ENCODE results near the gene TMEM229B. TPM values are rescaled to one million over a fixed set of nuclear protein-coding genes. Genes with fewer than 3 reads are reported as not detected.

The TMEM229B gene
- total RNA-seq, 1 experiment from 2014 or later: 1.6 TPM

DNA sequence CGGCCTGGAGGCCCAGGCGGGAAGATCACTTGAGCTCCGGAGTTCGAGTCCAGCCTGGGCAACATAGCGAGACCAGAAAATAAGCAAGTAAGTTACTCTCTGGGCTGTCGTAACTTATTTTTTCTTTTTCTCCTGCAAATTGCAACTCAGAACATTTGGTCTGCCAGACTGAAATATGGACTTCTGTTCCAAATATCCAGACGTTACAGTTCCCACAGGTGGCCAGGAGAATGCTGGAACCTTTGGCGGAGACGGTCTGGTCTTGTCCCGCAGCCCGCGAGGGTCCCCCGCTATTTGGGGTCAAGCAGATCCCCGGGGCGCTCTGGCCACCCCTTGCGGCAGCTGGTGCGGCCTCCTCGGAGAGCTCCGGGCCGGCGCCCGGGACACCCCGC lies 44.1 kb upstream of the TMEM229B start:
- Histone ChIP-seq H3K9me2 (ENCODE audit: insufficient read depth) (no peaks in the 10 kb centered on the region), H3K4me1 (replicated peaks; ENCODE audit: insufficient read depth) (peaks cover 9% of the 10 kb centered on the region), H3K79me2 (ENCODE audit: low read depth) (0 out of 2 replicates have a peak, but pooled peaks cover 6% of the 10 kb centered on the region), H3F3A (ENCODE audit: insufficient read depth, low read depth) (peaks cover 12% of the 10 kb centered on the region; the same call in 1 of the 2 replicates), H3K9me3 (ENCODE audit: insufficient read depth, low read depth) (no peaks in the 10 kb centered on the region), H3K36me3 (ENCODE audit: low read depth) (no peaks in the 10 kb centered on the region), H3K4me3 (peak overlapping the region; percentile 60), H3K4me2 (peak overlapping the region; percentile 80), H3K27ac (no peak overlapping the region), H3K27me3 (ENCODE audit: insufficient read depth, low read depth) (no peaks in the 10 kb centered on the region), H2AFZ (peak overlapping the region; percentile 75), H4K20me1 (ENCODE audit: insufficient read depth) (no peaks in the 10 kb centered on the region)
- intact Hi-C loops (cut with micrococcal nuclease; ENCODE audit: unreplicated experiment): no loop called here
- no peak for DNase-seq
- POLR2A ChIA-PET (ENCODE audit: unreplicated experiment): interaction anchor here (0.6 kb wide), 1 partner anchor 119 kb away, joined by 4 read pairs; no protein-coding TSS in a partner anchor
- no TSS peak for BruUV-seq (replicated peaks)
- TF ChIP-seq EZH2 (IDR thresholded peaks at IDR 0.05; ENCODE audit: low read depth): no peak
- TF ChIP-seq, protein P1, sequence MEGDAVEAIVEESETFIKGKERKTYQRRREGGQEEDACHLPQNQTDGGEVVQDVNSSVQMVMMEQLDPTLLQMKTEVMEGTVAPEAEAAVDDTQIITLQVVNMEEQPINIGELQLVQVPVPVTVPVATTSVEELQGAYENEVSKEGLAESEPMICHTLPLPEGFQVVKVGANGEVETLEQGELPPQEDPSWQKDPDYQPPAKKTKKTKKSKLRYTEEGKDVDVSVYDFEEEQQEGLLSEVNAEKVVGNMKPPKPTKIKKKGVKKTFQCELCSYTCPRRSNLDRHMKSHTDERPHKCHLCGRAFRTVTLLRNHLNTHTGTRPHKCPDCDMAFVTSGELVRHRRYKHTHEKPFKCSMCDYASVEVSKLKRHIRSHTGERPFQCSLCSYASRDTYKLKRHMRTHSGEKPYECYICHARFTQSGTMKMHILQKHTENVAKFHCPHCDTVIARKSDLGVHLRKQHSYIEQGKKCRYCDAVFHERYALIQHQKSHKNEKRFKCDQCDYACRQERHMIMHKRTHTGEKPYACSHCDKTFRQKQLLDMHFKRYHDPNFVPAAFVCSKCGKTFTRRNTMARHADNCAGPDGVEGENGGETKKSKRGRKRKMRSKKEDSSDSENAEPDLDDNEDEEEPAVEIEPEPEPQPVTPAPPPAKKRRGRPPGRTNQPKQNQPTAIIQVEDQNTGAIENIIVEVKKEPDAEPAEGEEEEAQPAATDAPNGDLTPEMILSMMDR (conservative IDR thresholded peaks at IDR 0.05): no peak
- CTCF ChIA-PET: no interaction called here

DNA sequence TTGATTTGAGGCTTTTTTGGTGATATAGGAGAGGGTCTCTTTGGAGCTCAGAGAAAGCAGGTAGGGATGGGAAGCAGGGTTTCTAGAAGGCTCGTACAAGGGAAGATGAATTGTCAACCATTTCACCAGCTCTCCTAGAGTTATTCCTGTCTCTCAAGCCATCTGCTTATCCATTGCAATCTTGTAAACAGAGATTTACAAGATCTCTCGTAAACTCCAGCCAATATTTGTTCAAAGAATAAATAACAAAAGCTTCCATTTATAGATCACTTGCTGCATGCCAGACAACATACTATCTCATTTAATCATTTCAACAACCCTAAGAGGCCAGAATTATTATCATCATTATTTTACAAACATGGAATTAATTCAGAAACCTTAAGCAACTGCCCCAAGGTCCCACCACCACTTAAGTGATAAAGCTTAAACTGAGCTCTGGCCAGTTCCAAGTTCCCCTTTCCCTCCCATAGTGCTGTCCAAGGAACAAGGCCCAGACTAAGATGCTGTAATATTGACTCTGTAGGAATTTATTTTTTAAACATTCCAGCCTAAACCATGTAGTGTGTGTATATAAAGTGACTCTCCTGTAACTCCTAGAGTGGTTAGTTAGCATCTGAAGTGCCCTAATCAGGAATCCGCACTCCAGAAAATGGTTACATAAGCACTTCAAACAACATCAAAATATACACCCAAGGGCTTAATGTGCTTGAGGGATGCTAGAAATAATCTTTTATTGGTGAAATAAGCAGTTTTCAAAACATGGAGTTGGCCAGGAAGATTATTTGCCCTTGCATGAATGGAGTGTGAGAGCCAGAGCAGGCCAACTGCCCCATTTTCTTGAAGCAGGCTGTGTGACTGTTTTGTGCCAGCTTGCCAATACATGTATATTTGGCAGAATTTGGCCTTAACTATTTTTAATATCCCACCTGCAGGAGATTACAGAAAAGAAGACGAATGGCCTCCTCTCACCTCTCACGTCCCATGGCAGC lies 41.7 kb upstream of the TMEM229B start:
- Histone ChIP-seq H4K20me1 (ENCODE audit: insufficient read depth) (no peaks in the 10 kb centered on the region), H3K9me2 (ENCODE audit: insufficient read depth) (no peaks in the 10 kb centered on the region), H3K4me2 (no peak overlapping the region), H3K27ac (no peak overlapping the region), H3K4me3 (no peak overlapping the region), H3K36me3 (ENCODE audit: low read depth) (no peaks in the 10 kb centered on the region), H3K4me1 (replicated peaks; ENCODE audit: insufficient read depth) (peaks cover 9% of the 10 kb centered on the region), H3K9me3 (ENCODE audit: insufficient read depth, low read depth) (no peaks in the 10 kb centered on the region), H3F3A (ENCODE audit: insufficient read depth, low read depth) (peaks cover 12% of the 10 kb centered on the region; the same call in 1 of the 2 replicates), H3K27me3 (ENCODE audit: insufficient read depth, low read depth) (peaks cover 9% of the 10 kb centered on the region; the same call in 1 of the 2 replicates), H3K79me2 (ENCODE audit: low read depth) (0 out of 2 replicates have a peak, but pooled peaks cover 6% of the 10 kb centered on the region), H2AFZ (no peak overlapping the region)
- no peak for DNase-seq
- CTCF ChIA-PET: no interaction called here
- TF ChIP-seq EZH2 (IDR thresholded peaks at IDR 0.05; ENCODE audit: low read depth): no peak
- TF ChIP-seq, protein P1 (conservative IDR thresholded peaks at IDR 0.05): no peak
- intact Hi-C loops (cut with micrococcal nuclease; ENCODE audit: unreplicated experiment): no loop called here
- no TSS peak for BruUV-seq (replicated peaks)
- POLR2A ChIA-PET (ENCODE audit: unreplicated experiment): no interaction called here

DNA sequence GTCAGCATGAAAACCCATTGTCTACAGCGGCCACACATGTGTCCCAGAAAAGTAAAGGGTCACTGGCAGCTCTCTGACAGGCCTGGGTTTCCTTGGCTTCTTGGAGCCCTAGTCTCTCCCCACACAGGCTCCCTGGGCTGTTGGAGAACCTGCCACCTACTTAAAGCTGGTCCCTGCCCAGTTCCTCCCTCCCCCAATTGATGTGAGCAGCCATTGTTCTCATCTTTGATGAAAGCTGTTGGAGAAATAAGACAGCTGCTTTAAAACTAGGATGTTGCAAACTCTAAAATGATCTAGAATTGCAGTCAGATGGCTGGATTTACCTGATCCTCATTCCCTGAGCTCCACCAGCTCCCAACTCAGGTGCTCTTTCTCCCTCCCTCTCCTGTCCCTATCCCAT lies 39.8 kb upstream of the TMEM229B start:
- intact Hi-C loops (cut with micrococcal nuclease; ENCODE audit: unreplicated experiment): no loop called here
- TF ChIP-seq EZH2 (IDR thresholded peaks at IDR 0.05; ENCODE audit: low read depth): no peak
- TF ChIP-seq, protein P1 (conservative IDR thresholded peaks at IDR 0.05): no peak
- no peaks in the 10 kb centered on the region for H3K4me1 ChIP-seq (replicated peaks; ENCODE audit: insufficient read depth)
- POLR2A ChIA-PET (ENCODE audit: unreplicated experiment): no interaction called here
- H4K20me1 ChIP-seq (ENCODE audit: insufficient read depth): no peaks in the 10 kb centered on the region
- no peaks in the 10 kb centered on the region for H3K9me2 ChIP-seq (ENCODE audit: insufficient read depth)
- H3F3A ChIP-seq (ENCODE audit: insufficient read depth, low read depth): peaks cover 7% of the 10 kb centered on the region; the same call in 1 of the 2 replicates
- H3K36me3 ChIP-seq (ENCODE audit: low read depth): no peaks in the 10 kb centered on the region
- BruUV-seq (replicated peaks): no TSS peak
- no peaks in the 10 kb centered on the region for H3K79me2 ChIP-seq (ENCODE audit: low read depth)
- no peaks in the 10 kb centered on the region for H3K9me3 ChIP-seq (ENCODE audit: insufficient read depth, low read depth)
- CTCF ChIA-PET: interaction anchor here (0.5 to 0.9 kb wide), 4 partner anchors 36 to 416 kb away, joined by 3 to 9 read pairs (median 6); no protein-coding TSS in a partner anchor
- peaks cover 17% of the 10 kb centered on the region; the same call in 1 of the 2 replicates for H3K27me3 ChIP-seq (ENCODE audit: insufficient read depth, low read depth)
- H3K27ac ChIP-seq: no peak overlapping the region
- H3K4me3 ChIP-seq: no peak overlapping the region
- no peak overlapping the region for H2AFZ ChIP-seq
- DNase-seq: no peak
- H3K4me2 ChIP-seq: no peak overlapping the region
